ENCODE results near the gene SPATS2L. TPM values are rescaled to one million over a fixed set of nuclear protein-coding genes. Genes with fewer than 3 reads are reported as not detected.

Gene SPATS2L
- total and polyA plus RNA-seq, 9 donors: 36.5 to 93.0 (median 70.6) TPM

- H3K4me1 ChIP-seq (ENCODE audit: insufficient read depth): no peaks in the 10 kb centered on the region
- no peak for DNase-seq
- no peak overlapping the region for H3K27ac ChIP-seq
- H3K4me3 ChIP-seq: no peak overlapping the region
- no peaks in the 10 kb centered on the region for H3K27me3 ChIP-seq
- H3K36me3 ChIP-seq: no peaks in the 10 kb centered on the region
- 96 to 99% (median 97%) methylated on average over 7 of the region's 7 CpGs for WGBS, 3 donors
- TF ChIP-seq EP300 (IDR thresholded peaks at IDR 0.05) (no peak), POLR2A (IDR thresholded peaks at IDR 0.05) (no peak), CTCF (IDR thresholded peaks at IDR 0.05) (no peak)
- intact Hi-C loops (cut with DNase I): no loop called here
- H3K9me3 ChIP-seq: no peaks in the 10 kb centered on the region
Measured at GRCh38 chr2:200394045-200394444, 87.6 kb downstream of the SPATS2L start.

GRCh38 chr2:200396781-200397242 is 90.3 kb downstream of the SPATS2L start:
- Histone ChIP-seq H3K27me3 (no peaks in the 10 kb centered on the region), H3K4me3 (no peak overlapping the region), H3K9me3 (no peaks in the 10 kb centered on the region), H3K36me3 (no peaks in the 10 kb centered on the region), H3K4me1 (ENCODE audit: insufficient read depth) (no peaks in the 10 kb centered on the region), H3K27ac (no peak overlapping the region)
- intact Hi-C loops (cut with DNase I): no loop called here
- TF ChIP-seq POLR2A (IDR thresholded peaks at IDR 0.05) (no peak), EP300 (IDR thresholded peaks at IDR 0.05) (no peak), CTCF (IDR thresholded peaks at IDR 0.05) (no peak)
- no peak for DNase-seq
- 82 to 92% (median 86%) methylated on average over 2 of the region's 2 CpGs for WGBS, 3 donors

- H3K4me1 ChIP-seq (ENCODE audit: insufficient read depth): no peaks in the 10 kb centered on the region
- no peaks in the 10 kb centered on the region for H3K27me3 ChIP-seq
- WGBS, 3 donors: 75 to 76% (median 76%) methylated on average over 4 of the region's 4 CpGs
- no peak overlapping the region for H3K4me3 ChIP-seq
- DNase-seq: no peak
- TF ChIP-seq CTCF (IDR thresholded peaks at IDR 0.05): no peak
- no peak for TF ChIP-seq POLR2A (IDR thresholded peaks at IDR 0.05)
- no peak for TF ChIP-seq EP300 (IDR thresholded peaks at IDR 0.05)
- H3K9me3 ChIP-seq: no peaks in the 10 kb centered on the region
- H3K36me3 ChIP-seq: no peaks in the 10 kb centered on the region
- intact Hi-C loops (cut with DNase I): no loop called here
- no peak overlapping the region for H3K27ac ChIP-seq
Measured at GRCh38 chr2:200397785-200398184, 91.3 kb downstream of the SPATS2L start.

- intact Hi-C loops (cut with DNase I): no loop called here
- DNase-seq: no peak
- WGBS, 3 donors: 92 to 97% (median 95%) methylated on average over 1 of the region's 1 CpG
Measured at GRCh38 chr2:200399046-200399445, 92.6 kb downstream of the SPATS2L start.

More at GRCh38 chr2:200399046-200399445, 92.6 kb downstream of the SPATS2L start:
- Histone ChIP-seq H3K27ac (no peak overlapping the region), H3K27me3 (no peaks in the 10 kb centered on the region), H3K4me3 (no peak overlapping the region), H3K9me3 (no peaks in the 10 kb centered on the region), H3K4me1 (ENCODE audit: insufficient read depth) (no peaks in the 10 kb centered on the region), H3K36me3 (no peaks in the 10 kb centered on the region)
- TF ChIP-seq POLR2A (IDR thresholded peaks at IDR 0.05) (no peak), EP300 (IDR thresholded peaks at IDR 0.05) (no peak), CTCF (IDR thresholded peaks at IDR 0.05) (no peak)

Data from ovary (tissue), 9 donors.